ENCODE data around the gene RALA.

GRCh38 chr7:39691821-39692220 is 68.4 kb downstream of the RALA start:
- TF ChIP-seq CTCF (optimal IDR thresholded peaks at IDR 0.05 in 1 of 3, IDR thresholded peaks at IDR 0.05 in 1 of 3, conservative IDR thresholded peaks at IDR 0.05 in 1 of 3; ENCODE audit: extremely low read depth in 1 of 3, insufficient read depth in 2 of 3, low read length in 3 of 3), result no peak
- TF ChIP-seq EZH2 (IDR thresholded peaks at IDR 0.05; ENCODE audit: low read length), result no peak
